Measurements from ENCODE around the gene ANKHD1. TPM values are rescaled to one million over a fixed set of nuclear protein-coding genes. Genes with fewer than 3 reads are reported as not detected.
"Not testable (repeated sequence)": the region's sequence is repeated elsewhere in the genome, so short reads cannot be mapped to it uniquely, and the experiment has no call there.

Gene ANKHD1
- total and polyA plus RNA-seq, 2 of the 8 experiments (the other 6 are each of a cell fraction or from before 2014, with no cell fraction given), result 69.9 to 108 TPM

GRCh38 chr5:140432916-140433315 is 31.3 kb downstream of the ANKHD1 start (continued):
- TF ChIP-seq ZNF274 (IDR thresholded peaks at IDR 0.05; ENCODE audit: borderline replicate concordance, extremely low read depth, low read length), result no peak
- TF ChIP-seq CHD2 (IDR thresholded peaks at IDR 0.05; ENCODE audit: low read length), result no peak

GRCh38 chr5:140457368-140457767 is 55.7 kb downstream of the ANKHD1 start:
- H3K79me1 ChIP-seq (ENCODE audit: low read depth, low read length); H3K27ac ChIP-seq (ENCODE audit: low read depth, low read length); H3K4ac ChIP-seq (replicated peaks; ENCODE audit: insufficient read length, low read depth, low read length); H3K9ac ChIP-seq (replicated peaks in 1 of 4; ENCODE audit: extremely low read depth in 1 of 4, low read depth in 3 of 4, low read length in 3 of 4); H2BK5ac ChIP-seq (ENCODE audit: low read depth, low read length); H2BK12ac ChIP-seq (ENCODE audit: low read depth, low read length); H4K20me1 ChIP-seq (replicated peaks in 1 of 2; ENCODE audit: control insufficient read depth in 1 of 2, insufficient read depth in 2 of 2, low read length in 2 of 2); H3K18ac ChIP-seq (ENCODE audit: extremely low read depth, low read length); CTCF ChIA-PET (ENCODE audit: partially characterized antibody); H3K23ac ChIP-seq (ENCODE audit: insufficient read length); H3K23me2 ChIP-seq (ENCODE audit: low read depth, low read length); H4K8ac ChIP-seq (ENCODE audit: extremely low read depth, insufficient read depth, low read length); H2BK15ac ChIP-seq (ENCODE audit: low read length); H4K91ac ChIP-seq (replicated peaks; ENCODE audit: insufficient read length, low read length); POLR2A ChIA-PET (ENCODE audit: partially characterized antibody); H3K4me3 ChIP-seq (ENCODE audit: extremely low read depth in 1 of 4, insufficient read depth in 2 of 4, low read depth in 3 of 4, low read length in 4 of 4); H3K9me3 ChIP-seq (ENCODE audit: insufficient read depth in 2 of 2, low read depth in 1 of 2, low read length in 1 of 2); H3K79me2 ChIP-seq (ENCODE audit: control insufficient read depth in 1 of 2, insufficient read depth in 2 of 2, low read length in 2 of 2); DNase-seq (ENCODE audit: low read depth in 1 of 2, low spot score in 2 of 2); H4K5ac ChIP-seq (ENCODE audit: insufficient read length, low read depth, low read length); H3K56ac ChIP-seq (replicated peaks; ENCODE audit: insufficient read length, low read depth, low read length); H2BK20ac ChIP-seq (ENCODE audit: low read length); H2AFZ ChIP-seq (ENCODE audit: low read length); H3K4me1 ChIP-seq (replicated peaks in 1 of 4; ENCODE audit: control insufficient read depth in 3 of 4, insufficient read depth in 4 of 4, low read length in 3 of 4); H2BK120ac ChIP-seq (replicated peaks; ENCODE audit: low read depth, low read length); H2AK5ac ChIP-seq (ENCODE audit: low read depth, low read length); H3K4me2 ChIP-seq (ENCODE audit: insufficient read depth in 1 of 2, low read depth in 2 of 2, low read length in 2 of 2); H3K27me3 ChIP-seq (replicated peaks in 1 of 4; ENCODE audit: control insufficient read depth in 3 of 4, extremely low read depth in 1 of 4, insufficient read depth in 3 of 4, low read length in 3 of 4); FAIRE-seq; H3K14ac ChIP-seq (ENCODE audit: insufficient read length): not testable (repeated sequence)
- WGBS, 2 experiments (ENCODE audit: extremely low coverage in 1 of 2, insufficient coverage in 1 of 2, insufficient read length in 1 of 2, insufficient replicate concordance in 2 of 2, low coverage in 1 of 2, low lambda C conversion rate in 2 of 2, missing lambda C conversion rate in 1 of 2), result 95% methylated on average over 3 of the region's 4 CpGs; no CpG with 5 or more reads in 1 of the 2 experiments
- H3K36me3 ChIP-seq (ENCODE audit: control insufficient read depth in 2 of 4, insufficient read depth in 4 of 4, low read length in 3 of 4), result peaks cover 4 to 30% (median 17%) of the 10 kb centered on the region in 4 experiments; a peak in 5 of 8 replicates

Data from H1 (cell line).